NCI-H82 (cell line): ENCODE data around the gene OSBP2.

Experiments
- DNase-seq: peaks from one replicate; lab custom pipeline; 2025; lab: John Stamatoyannopoulos, UW

OSBP2 gene

DNA sequence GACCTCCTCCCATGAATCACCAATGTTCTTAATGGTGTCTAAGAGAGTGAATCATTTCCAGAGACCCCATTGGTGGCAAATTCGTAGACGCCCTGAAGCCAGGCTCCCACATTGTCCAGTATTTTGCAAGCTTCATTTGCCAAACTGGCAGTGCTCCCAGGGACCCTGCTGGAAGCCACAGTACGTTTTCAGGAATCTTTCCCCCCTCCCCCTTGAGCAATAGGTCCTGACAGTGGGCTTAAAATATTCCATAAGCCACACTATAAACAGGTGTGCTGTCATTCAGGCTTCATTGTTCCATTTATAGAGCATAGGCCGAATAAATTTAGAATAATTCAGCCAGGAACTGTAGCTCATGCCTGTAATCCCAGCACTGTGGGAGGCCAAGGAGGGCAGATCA is 148.6 kb downstream of the OSBP2 start:
- DNase-seq: no peak

- DNase-seq: no peak
Observed at GRCh38 chr22:30847583-30847982, 152.9 kb downstream of the OSBP2 start.

DNA sequence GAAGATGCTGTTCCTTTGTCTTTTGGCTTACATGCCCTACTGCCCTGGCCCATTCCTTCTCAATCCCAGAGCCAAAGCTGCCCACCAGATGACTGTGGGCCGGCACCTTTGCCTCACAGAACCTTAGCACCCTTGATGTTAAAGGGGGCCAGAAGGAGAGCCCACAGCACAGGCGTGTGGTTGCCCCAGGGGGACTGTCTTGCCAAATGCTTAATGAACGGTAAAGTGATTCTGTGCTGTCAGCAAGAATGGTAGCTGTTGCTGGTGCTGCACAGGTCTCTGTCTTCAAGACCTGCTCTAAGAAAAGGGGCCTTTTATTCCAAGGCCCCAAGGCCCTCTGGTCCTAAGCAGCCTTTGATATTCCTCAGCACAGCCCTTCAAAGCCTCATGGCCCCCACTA is 160.6 kb downstream of the OSBP2 start:
- no peak for DNase-seq

DNA sequence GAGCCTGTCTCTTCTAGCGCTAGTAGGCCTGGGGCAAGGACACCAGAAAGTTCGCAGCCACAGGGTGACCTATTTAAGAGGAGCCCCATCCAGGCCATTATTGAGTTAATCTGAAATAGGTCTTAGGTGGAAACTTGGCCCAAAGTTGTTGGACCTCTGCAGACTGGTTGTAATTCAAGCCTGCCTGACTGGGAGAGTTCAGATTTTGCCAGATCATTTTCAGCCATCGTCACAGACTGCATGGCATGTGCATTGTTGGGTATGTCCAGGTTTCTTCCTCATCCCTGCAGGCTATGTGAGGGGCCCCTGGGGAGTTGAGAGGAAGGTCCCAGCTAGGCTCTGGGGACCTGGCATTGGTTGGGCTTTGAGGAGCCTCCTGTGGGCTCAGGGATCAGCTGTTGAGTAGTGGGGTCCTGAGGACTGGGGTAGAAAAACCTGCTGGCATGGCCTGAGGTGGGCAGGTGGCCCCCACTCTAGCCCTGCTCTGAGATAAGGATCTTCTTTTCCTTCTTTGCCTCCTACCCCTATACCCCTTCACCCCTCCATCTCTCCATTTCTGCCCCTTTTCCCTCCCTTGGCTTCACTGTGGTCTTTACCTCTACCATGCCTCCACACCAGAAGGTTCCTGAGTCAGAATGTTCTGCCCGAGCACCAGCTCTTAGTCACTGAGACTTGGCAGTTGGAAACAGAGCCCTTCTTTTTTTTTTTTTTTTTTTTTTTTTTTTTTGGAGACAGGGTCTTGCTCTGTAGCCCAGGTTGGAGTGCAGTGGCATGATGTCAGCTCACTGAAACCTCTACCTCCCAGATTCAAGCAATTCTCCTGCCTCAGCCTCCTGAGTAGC is 161.2 kb downstream of the OSBP2 start:
- DNase-seq: no peak

GRCh38 chr22:30856741-30857502 is 162.2 kb downstream of the OSBP2 start:
- no peak for DNase-seq

GRCh38 chr22:30857791-30858190 is 163.1 kb downstream of the OSBP2 start:
- no peak for DNase-seq

GRCh38 chr22:30858976-30859713 is 164.5 kb downstream of the OSBP2 start:
- no peak for DNase-seq

DNA sequence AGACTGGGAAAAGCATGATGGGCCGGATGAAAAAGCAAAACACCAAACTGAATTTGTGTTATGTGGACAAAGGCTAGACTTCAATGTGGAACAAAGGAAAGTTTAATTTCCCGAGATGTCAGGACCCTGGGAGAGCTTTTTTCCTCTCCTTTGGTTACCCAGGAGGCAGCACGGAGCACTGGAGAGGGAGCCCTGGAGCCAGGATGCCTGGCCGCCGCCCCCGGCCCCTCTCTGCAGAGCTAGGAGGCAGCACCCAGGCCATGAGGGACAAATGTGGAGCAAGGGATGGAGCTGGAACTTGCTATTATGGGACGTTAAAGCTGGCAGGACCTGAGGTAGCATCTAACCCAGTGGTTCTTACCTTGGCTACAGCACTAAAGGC is 165.0 kb downstream of the OSBP2 start:
- no peak for DNase-seq

DNA sequence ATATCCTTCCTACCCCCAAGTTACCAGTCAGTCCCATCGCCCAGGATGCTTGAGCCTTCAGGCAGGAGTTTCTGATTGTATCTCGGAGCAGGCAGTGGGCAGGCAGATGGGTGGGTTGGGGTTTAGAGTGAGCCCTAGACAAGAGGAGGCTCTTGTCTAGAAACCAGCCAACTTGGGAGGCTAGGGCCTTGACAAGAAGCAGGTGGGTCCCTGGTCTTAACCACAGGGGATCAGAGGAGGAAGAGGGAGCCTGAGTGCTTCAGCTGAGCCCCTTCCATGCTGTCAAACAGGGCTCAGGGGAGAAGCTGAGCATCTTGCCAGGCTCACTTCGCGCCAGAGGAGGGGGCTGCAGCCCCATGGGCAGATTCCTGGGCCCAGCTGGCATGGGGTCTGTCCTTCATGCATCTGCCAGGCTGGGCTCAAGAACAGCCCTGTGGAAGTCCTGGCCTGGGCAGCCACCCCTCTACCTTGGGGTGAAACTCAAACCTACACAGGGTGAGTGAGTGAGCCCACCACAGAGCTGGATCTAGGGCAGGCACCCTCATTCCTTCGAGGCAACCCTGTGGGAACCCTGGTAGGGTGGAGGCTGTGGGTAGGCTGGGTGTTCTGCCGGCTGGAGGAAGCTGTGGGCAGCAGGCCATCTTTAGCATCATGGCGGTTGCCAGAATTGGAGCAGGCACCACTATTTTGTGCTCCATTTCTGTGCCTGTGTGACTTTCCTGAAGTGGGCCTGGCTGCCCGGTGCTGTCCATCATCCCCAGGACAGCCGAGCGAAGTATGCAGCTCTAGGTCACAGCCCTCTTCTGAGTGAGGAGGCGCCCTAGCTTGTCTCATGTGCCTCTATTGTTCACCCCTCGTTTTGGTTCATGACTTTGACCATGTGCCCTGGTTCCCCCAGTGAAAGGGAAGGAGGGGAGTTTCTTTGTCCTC is 165.8 kb downstream of the OSBP2 start:
- DNase-seq: no peak

- no peak for DNase-seq
Observed at GRCh38 chr22:30861131-30861530, 166.5 kb downstream of the OSBP2 start.

DNA sequence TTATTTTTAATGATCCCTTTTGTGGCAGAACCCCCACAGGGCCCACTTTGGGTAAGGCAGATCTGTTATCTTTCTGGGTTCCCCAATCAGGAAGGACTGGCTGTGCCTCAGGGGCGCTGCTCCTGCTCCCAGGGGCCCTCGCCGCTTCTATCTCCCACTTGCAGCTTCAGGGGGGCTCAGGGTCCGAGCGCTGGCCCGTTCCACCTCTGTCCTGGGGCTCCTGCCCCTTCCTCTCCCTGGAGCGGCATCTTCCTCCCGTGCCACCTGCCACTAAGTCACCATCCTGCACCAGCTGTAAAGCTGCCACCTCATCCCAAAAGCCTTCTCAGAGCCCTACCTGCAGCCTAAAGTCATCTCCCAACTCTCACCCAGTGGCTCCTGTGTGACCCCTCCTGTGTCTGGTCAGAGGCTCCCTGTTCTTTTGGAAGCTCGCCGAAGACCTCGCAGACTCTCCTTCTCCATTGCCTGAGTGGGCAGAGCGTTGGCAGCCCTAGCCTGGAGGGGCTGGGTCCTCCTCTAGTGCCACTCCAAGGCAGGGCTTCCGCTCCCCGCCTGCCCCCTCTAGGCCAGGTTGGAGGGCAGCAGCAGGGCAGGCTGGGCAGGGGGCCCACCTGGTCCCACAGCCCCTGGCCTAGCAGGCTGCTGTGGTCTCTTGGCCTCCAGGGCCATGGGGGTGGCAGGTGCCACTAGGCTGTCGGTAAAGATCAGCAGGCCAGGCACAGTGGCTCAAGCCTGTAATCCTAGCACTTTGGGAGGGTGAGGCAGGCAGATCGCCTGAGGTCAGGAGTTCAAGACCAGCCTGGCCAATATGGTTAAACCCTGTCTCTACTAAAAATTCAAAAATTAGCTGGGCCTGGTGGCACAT is 167.2 kb downstream of the OSBP2 start:
- no peak for DNase-seq

GRCh38 chr22:30863081-30863833 is 168.6 kb downstream of the OSBP2 start:
- peak; percentile 96 for DNase-seq

DNA sequence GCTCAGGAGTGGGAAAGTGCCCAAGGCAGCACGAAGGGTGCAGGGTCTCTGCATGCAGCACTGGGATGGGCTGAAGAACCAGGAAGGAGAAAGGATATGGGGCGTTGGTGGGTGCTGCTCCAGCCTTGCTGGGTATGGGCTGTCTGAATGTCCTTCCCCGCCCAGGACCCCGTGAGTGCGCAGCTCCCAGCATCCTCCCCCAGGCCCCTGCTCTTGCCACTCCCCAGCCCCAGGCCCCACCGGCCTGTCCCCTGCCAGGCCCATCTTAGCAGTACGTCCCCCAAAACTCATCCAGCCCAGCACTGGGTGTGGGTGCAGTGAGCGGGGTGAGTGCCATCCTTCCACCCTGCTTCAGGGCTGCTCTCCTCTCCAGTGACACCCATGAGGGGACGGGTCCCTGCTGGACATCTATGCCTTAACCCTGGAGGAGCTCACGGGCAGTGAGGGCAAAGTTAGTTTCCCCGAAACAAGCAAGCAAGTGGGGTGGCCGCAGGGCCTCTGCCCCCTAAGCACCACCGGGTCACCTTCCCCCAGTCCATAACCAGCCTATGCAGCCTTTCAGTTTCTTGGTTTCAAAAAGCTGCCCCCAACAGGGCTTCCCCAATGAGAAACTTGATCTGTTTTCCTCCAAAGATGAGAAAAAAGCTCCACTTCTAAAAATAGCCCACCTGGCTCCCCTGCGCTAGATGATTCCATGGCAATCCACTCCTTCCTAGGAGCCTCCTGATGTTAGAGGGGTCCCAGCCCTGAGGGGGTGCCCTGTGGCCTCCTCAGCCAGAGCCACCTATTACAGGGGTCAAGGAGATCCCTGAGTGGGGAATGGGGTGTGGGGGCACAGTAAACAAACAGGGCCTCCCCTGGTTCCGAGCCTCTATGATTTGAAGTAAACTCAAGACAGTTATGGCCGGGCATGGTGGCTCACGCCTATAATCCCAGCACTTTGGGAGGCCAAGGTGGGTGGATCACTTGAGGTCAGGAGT is 170.1 kb downstream of the OSBP2 start:
- no peak for DNase-seq

GRCh38 chr22:30865656-30866055 is 171.0 kb downstream of the OSBP2 start:
- DNase-seq: no peak

DNA sequence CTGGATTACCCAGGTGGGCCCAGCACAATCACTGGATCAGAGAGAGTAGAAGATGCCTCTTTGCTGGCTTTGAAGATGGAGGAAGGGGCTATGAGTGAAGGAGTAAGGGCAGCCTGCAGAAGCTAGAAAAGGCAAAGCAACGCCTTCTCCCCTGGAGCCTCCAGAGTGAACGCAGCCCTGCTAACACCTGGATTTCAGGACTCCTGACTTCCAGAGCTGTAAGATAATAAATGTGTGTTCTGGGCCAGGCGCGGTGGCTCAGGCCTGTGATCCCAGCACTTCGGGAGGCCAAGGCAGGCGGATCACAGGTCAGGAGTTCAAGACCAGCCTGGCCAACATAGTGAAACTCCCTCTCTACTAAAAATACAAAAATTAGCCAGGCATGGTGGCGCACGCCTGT is 171.5 kb downstream of the OSBP2 start:
- DNase-seq: no peak

DNA sequence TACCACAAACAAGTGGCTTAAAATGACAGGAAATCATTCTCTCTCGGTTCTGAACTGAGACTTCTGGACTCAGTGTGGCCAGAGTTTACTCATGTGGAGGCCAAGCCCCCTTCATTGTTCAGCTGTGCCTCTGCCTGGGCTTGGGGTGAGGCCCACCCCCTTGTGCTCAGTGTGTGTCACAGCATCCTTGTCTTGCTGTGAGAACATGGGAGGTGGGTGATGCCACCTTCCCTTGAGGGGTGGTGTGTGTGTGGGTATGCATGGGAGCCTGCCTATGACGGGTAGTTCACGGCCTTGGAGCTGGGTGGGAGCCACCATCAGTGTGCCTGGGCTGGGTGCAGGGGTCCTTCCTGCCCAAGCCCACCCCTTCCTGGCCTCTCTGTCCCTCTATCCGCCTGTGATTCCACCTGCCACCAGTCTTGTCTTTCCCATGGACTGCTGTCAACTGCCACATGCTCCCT is 172.2 kb downstream of the OSBP2 start:
- DNase-seq: peak; percentile 16

GRCh38 chr22:30867746-30868662 is 173.3 kb downstream of the OSBP2 start:
- no peak for DNase-seq
